ENCODE results near the gene FYTTD1.
"Not testable (repeated sequence)": the region's sequence is repeated elsewhere in the genome, so short reads cannot be mapped to it uniquely, and the experiment has no call there.

- not testable (repeated sequence) for TF ChIP-seq CTCF (conservative IDR thresholded peaks at IDR 0.05); EZH2 (IDR thresholded peaks at IDR 0.05; ENCODE audit: low read depth)
Measured at GRCh38 chr3:197730770-197731169, 18.9 kb upstream of the FYTTD1 start.
